Astrocyte (in vitro differentiated cells and primary cell): Measurements from ENCODE around the gene ARMC9.

ENCODE experiments used
- CTCF ChIP-seq: IDR thresholded peaks from 2 replicates; pipeline ENCODE4 v1.5.1; 2011; ENCODE audit warnings: low read depth, mild to moderate bottlenecking, inconsistent platforms, low read length, moderate library complexity; ENCODE audit not compliant: insufficient read depth
- EZH2 ChIP-seq: IDR thresholded peaks from 2 replicates; pipeline ENCODE4 v1.6.1; 2012; ENCODE audit warnings: mild to moderate bottlenecking, low read length, inconsistent platforms; ENCODE audit not compliant: insufficient read depth

GRCh38 chr2:231332872-231333500, 134.6 kb downstream of the ARMC9 start:
- no peak for TF ChIP-seq CTCF
- no peak for TF ChIP-seq EZH2
